Measurements from ENCODE around the gene BBS1.

- no peak for TF ChIP-seq CTCF (IDR thresholded peaks at IDR 0.05)
- TF ChIP-seq POLR2A (IDR thresholded peaks at IDR 0.05) = no peak
Measured at GRCh38 chr11:66542362-66542761, 31.9 kb downstream of the BBS1 start.

Data from body of pancreas (tissue), 4 donors.